HCT116 (cell line): ENCODE results near the gene ZNF41. TPM values are rescaled to one million over a fixed set of nuclear protein-coding genes. Genes with fewer than 3 reads are reported as not detected.

Experiments used
- ATAC-seq: fragments of 200-7000 bp; cut with Tn5 transposase; 2 replicates; pipeline ENCODE4 v1.9.1; 2020; ENCODE audit warnings: mild to moderate bottlenecking, moderate library complexity
- BruUV-seq: library from RNA; stranded (reverse); fragments of 400-500 nt; replicated peaks from 2 replicates; lab custom pipeline; 2021; lab: Mats Ljungman, UMichigan
- CTCF ChIA-PET: fragments of 300-600 bp; sonication (Branson Sonifier 250); formaldehyde crosslinking; loops from one replicate; lab custom pipeline; 2021; ENCODE audit warnings: antibody characterized with exemption; lab: Charles Lee
- POLR2A ChIA-PET: fragments of 300-600, 350-600 bp; sonication (Branson Sonifier 250); formaldehyde crosslinking; loops from one replicate; lab custom pipeline; 2021; ENCODE audit warnings: antibody characterized with exemption; lab: Charles Lee
- RAD21 ChIA-PET, 2 experiments: fragments of 300-600 bp; sonication (Branson Sonifier 250); formaldehyde crosslinking; loops; one replicate each; lab custom pipeline; 2023; ENCODE audit warnings: low total read pairs in 2 of 2; ENCODE audit not compliant: uncharacterized antibody in 2 of 2, unreplicated experiment in 2 of 2, low non-redundant PET in 1 of 2; lab: Charles Lee
- DNase-seq: peaks from one replicate; pipeline ENCODE4 v3.0.0-alpha.2; 2010; ENCODE audit warnings: low read depth, low spot score
- H2AFZ ChIP-seq: fragments of 200-600 bp; shearing (Covaris generic), sonication (generic); 2 replicates; pipeline ENCODE4 v1.6.1; 2017; ENCODE audit warnings: low read depth, mixed run types, mixed read lengths, antibody characterized with exemption, low read length; ENCODE audit not compliant: poor library complexity, severe bottlenecking
- H3K27ac ChIP-seq: 2 replicates; pipeline ENCODE4 v1.5.1; 2012; ENCODE audit warnings: low read depth, low read length
- H3K27me3 ChIP-seq: fragments of 200-600 bp; sonication (generic); 2 replicates; pipeline ENCODE4 v1.6.1; 2016; ENCODE audit warnings: mixed run types, low read length, mixed read lengths; ENCODE audit not compliant: insufficient read depth
- H3K36me3 ChIP-seq, 2 experiments: fragments of 200-500 bp in 1 of 2; fragments of 200-600 bp in 1 of 2; sonication (Bioruptor generic) in 1 of 2; sonication (generic) in 1 of 2; 2 replicates each; pipeline versions ENCODE4 v1.5.1 to v1.6.1; 2014 to 2016; ENCODE audit warnings: low read length in 2 of 2, inconsistent platforms in 1 of 2, mixed read lengths in 1 of 2, mixed run types in 1 of 2; ENCODE audit not compliant: insufficient read depth in 2 of 2, control insufficient read depth in 1 of 2
- H3K4me1 ChIP-seq, 2 experiments: fragments of 200-600 bp in 1 of 2; sonication (generic) in 1 of 2; 2 replicates each; pipeline versions ENCODE4 v1.5.1 to v1.6.1; 2012 to 2017; ENCODE audit warnings: low read length in 2 of 2, inconsistent platforms in 1 of 2, mild to moderate bottlenecking in 1 of 2, mixed read lengths in 1 of 2, mixed run types in 1 of 2, moderate library complexity in 1 of 2; ENCODE audit not compliant: insufficient read depth in 2 of 2, control insufficient read depth in 1 of 2
- H3K4me2 ChIP-seq: fragments of 200-600 bp; sonication (generic); 2 replicates; pipeline ENCODE4 v1.6.1; 2017; ENCODE audit warnings: mixed run types, low read length, mixed read lengths
- H3K4me3 ChIP-seq, 2 experiments: fragments of 200-600 bp in 1 of 2; sonication (generic) in 1 of 2; replicated peaks in 1 of 2; 2 replicates each; pipeline ENCODE4 v1.5.1; 2011 to 2016; ENCODE audit warnings: low read length in 2 of 2, control low read depth in 1 of 2, low read depth in 1 of 2, mild to moderate bottlenecking in 1 of 2, mixed read lengths in 1 of 2, mixed run types in 1 of 2
- H3K79me2 ChIP-seq: fragments of 200-600 bp; sonication (generic); 2 replicates; pipeline ENCODE4 v1.6.1; 2017; ENCODE audit warnings: mild to moderate bottlenecking, mixed run types, low read length, moderate library complexity, mixed read lengths; ENCODE audit not compliant: insufficient read depth
- H3K9ac ChIP-seq: fragments of 200-600 bp; sonication (generic); 2 replicates; pipeline ENCODE4 v1.6.1; 2016; ENCODE audit warnings: low read length, mixed read lengths
- H3K9me2 ChIP-seq: fragments of 200-600 bp; sonication (generic), shearing (Covaris generic); 2 replicates; pipeline ENCODE4 v1.6.1; 2017; ENCODE audit warnings: mixed run types, mild to moderate bottlenecking, moderate library complexity; ENCODE audit not compliant: insufficient read depth
- H3K9me3 ChIP-seq, 2 experiments: fragments of 200-500 bp in 1 of 2; fragments of 200-600 bp in 1 of 2; sonication (Bioruptor generic) in 1 of 2; sonication (generic) in 1 of 2; 2 replicates each; pipeline ENCODE4 v1.6.1; 2014 to 2017; ENCODE audit warnings: low read length in 2 of 2, mixed read lengths in 2 of 2, inconsistent platforms in 1 of 2, low read depth in 1 of 2, mild to moderate bottlenecking in 1 of 2, mixed run types in 1 of 2, moderate library complexity in 1 of 2; ENCODE audit not compliant: control insufficient read depth in 1 of 2, insufficient read depth in 1 of 2
- H4K20me1 ChIP-seq: fragments of 200-600 bp; sonication (generic), shearing (Covaris generic); 2 replicates; pipeline ENCODE4 v1.6.1; 2017; ENCODE audit warnings: mixed run types, mild to moderate bottlenecking, moderate library complexity; ENCODE audit not compliant: insufficient read depth
- CEBPB ChIP-seq: IDR thresholded peaks from 2 replicates; pipeline ENCODE4 v1.6.1; 2012; ENCODE audit warnings: low read depth
- SIN3A ChIP-seq: IDR thresholded peaks from 2 replicates; pipeline ENCODE4 v1.6.1; 2012; ENCODE audit warnings: low read depth
- SP1 ChIP-seq: IDR thresholded peaks from 2 replicates; pipeline ENCODE4 v1.6.1; 2012; ENCODE audit warnings: low read depth
- ZFX ChIP-seq: fragments of 450-650 bp; IDR thresholded peaks from 2 replicates; pipeline ENCODE4 v1.6.1; 2017
- ZNF274 ChIP-seq: fragments of 200-500 bp; sonication (Bioruptor generic); IDR thresholded peaks from 2 replicates; pipeline ENCODE4 v1.6.1; 2014; ENCODE audit warnings: mild to moderate bottlenecking, low read depth, low read length, inconsistent platforms
- intact Hi-C: fragments of 100-400 bp; cut with micrococcal nuclease; formaldehyde crosslinking; loops from 2 replicates; pipeline ENCODE4 v1.10.0; 2022
- total RNA-seq: library from RNA; stranded (reverse); gene quantifications from one replicate; pipeline ENCODE4 v1.2.1, GENCODE V29; 2021; ENCODE audit not compliant: unreplicated experiment
- TF ChIP-seq, protein P1 (sequence below): IDR thresholded peaks from 2 replicates; pipeline ENCODE4 v1.6.1; 2012
- TF ChIP-seq, protein P2 (sequence below): IDR thresholded peaks from 2 replicates; pipeline ENCODE4 v1.6.1; 2012; ENCODE audit warnings: low read depth

Gene ZNF41
- total RNA-seq, 1 experiment from 2014 or later: 7.4 TPM

DNA sequence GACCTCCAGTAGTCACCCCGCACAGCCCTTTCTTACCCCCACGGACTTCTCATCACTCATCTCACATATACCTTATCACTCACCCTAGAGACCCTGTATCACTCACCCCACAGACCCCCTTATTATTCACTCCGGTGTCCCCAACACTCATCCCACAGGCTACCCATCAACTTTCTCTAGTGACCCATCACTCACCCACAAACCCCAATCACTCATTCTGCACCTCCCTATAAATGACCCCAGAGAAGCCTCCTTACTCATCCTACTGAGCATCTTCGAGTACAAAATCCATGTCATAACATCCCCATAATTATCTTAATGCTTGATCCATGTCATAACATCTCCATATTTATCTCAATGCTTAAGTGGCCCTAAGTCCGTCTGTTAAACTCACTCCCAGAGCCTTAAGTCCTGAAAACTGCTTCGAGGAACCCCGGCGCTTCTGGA, 934 bp downstream of the ZNF41 start:
- H3K4me2 ChIP-seq: peak overlapping the region; percentile 76
- peak overlapping the region; percentile 75 for H3K9ac ChIP-seq
- intact Hi-C loops: loop anchor here (5.0 kb wide), 1 partner anchor 290 kb away; the partner anchor contains the start of gene UBA1
- no peaks in the 10 kb centered on the region for H4K20me1 ChIP-seq
- no peaks in the 10 kb centered on the region for H3K36me3 ChIP-seq
- H3K9me3 ChIP-seq: no peaks in the 10 kb centered on the region
- no peaks in the 10 kb centered on the region for H3K27me3 ChIP-seq
- peaks cover 32% of the 10 kb centered on the region for H3K79me2 ChIP-seq
- no peak for DNase-seq
- H3K27ac ChIP-seq: peak overlapping the region; percentile 78; the same call in 1 of the 2 replicates
- H3K9me2 ChIP-seq: no peaks in the 10 kb centered on the region
- H3K4me1 ChIP-seq: peaks cover 0 to 21% of the 10 kb centered on the region in 2 experiments; a peak in 2 of 4 replicates
- no peak overlapping the region for H2AFZ ChIP-seq
- RAD21 ChIA-PET: no interaction called here
- peak overlapping the region; percentile 60 to 68 for H3K4me3 ChIP-seq
- CTCF ChIA-PET: interaction anchor here (0.6 kb wide), 1 partner anchor 97 kb away, joined by 3 read pairs; no protein-coding TSS in a partner anchor
- TF ChIP-seq ZNF274: no peak
- TF ChIP-seq CEBPB: no peak
- TF ChIP-seq, protein P1, sequence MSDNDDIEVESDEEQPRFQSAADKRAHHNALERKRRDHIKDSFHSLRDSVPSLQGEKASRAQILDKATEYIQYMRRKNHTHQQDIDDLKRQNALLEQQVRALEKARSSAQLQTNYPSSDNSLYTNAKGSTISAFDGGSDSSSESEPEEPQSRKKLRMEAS: no peak
- no peak for TF ChIP-seq SP1
- TF ChIP-seq ZFX: no peak
- no peak; the same call in 1 of the 2 replicates for TF ChIP-seq SIN3A
- TF ChIP-seq, protein P2, sequence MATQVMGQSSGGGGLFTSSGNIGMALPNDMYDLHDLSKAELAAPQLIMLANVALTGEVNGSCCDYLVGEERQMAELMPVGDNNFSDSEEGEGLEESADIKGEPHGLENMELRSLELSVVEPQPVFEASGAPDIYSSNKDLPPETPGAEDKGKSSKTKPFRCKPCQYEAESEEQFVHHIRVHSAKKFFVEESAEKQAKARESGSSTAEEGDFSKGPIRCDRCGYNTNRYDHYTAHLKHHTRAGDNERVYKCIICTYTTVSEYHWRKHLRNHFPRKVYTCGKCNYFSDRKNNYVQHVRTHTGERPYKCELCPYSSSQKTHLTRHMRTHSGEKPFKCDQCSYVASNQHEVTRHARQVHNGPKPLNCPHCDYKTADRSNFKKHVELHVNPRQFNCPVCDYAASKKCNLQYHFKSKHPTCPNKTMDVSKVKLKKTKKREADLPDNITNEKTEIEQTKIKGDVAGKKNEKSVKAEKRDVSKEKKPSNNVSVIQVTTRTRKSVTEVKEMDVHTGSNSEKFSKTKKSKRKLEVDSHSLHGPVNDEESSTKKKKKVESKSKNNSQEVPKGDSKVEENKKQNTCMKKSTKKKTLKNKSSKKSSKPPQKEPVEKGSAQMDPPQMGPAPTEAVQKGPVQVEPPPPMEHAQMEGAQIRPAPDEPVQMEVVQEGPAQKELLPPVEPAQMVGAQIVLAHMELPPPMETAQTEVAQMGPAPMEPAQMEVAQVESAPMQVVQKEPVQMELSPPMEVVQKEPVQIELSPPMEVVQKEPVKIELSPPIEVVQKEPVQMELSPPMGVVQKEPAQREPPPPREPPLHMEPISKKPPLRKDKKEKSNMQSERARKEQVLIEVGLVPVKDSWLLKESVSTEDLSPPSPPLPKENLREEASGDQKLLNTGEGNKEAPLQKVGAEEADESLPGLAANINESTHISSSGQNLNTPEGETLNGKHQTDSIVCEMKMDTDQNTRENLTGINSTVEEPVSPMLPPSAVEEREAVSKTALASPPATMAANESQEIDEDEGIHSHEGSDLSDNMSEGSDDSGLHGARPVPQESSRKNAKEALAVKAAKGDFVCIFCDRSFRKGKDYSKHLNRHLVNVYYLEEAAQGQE: no peak
- BruUV-seq: no TSS peak
- ATAC-seq: no peak
- POLR2A ChIA-PET: no interaction called here
